Breast epithelium (tissue), 3 donors: Measurements from ENCODE around the gene CDKN1A.

Source experiments
- POLR2A ChIP-seq: fragments of 450-650 bp; IDR thresholded peaks from one replicate; pipeline ENCODE4 v1.6.1; 2016; ENCODE audit warnings: antibody characterized with exemption, mild to moderate bottlenecking, moderate library complexity
- POLR2AphosphoS5 ChIP-seq, 3 donors: sonication (generic); formaldehyde crosslinking; IDR thresholded peaks; one replicate each; pipeline ENCODE4 v1.6.1; 2017; ENCODE audit warnings: antibody characterized with exemption in 3 of 3
- TF ChIP-seq, protein P1 (sequence below), 3 donors: fragments of 450-650 bp; IDR thresholded peaks; one replicate each; pipeline ENCODE4 v1.5.1; 2016 to 2017; ENCODE audit warnings: antibody characterized with exemption in 3 of 3, mild to moderate bottlenecking in 3 of 3, moderate library complexity in 3 of 3

DNA sequence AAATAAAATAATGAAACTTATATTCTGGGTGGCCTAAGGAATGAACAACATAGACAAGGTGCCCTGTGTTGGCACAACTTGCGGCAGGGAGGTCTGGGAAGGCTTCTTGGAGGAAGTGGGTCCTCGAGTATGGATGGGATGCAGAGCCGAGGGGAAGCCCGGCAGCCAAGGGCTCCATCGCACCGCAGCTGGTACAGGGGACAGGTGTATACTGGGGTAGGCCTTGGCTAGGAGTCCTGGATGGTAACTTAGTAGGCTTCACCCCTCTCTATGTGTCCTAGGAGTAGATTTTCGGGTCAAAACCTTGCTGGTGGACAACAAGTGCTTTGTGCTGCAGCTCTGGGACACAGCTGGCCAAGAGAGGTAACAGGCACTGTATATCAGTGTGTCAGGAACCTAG is 47.1 kb downstream of the CDKN1A start:
- TF ChIP-seq POLR2AphosphoS5 (IDR thresholded peaks at IDR 0.05) = no peak
- TF ChIP-seq, protein P1, sequence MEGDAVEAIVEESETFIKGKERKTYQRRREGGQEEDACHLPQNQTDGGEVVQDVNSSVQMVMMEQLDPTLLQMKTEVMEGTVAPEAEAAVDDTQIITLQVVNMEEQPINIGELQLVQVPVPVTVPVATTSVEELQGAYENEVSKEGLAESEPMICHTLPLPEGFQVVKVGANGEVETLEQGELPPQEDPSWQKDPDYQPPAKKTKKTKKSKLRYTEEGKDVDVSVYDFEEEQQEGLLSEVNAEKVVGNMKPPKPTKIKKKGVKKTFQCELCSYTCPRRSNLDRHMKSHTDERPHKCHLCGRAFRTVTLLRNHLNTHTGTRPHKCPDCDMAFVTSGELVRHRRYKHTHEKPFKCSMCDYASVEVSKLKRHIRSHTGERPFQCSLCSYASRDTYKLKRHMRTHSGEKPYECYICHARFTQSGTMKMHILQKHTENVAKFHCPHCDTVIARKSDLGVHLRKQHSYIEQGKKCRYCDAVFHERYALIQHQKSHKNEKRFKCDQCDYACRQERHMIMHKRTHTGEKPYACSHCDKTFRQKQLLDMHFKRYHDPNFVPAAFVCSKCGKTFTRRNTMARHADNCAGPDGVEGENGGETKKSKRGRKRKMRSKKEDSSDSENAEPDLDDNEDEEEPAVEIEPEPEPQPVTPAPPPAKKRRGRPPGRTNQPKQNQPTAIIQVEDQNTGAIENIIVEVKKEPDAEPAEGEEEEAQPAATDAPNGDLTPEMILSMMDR (IDR thresholded peaks at IDR 0.05) = no peak
- no peak for TF ChIP-seq POLR2A
